Measurements from ENCODE around the gene PPP1CA. TPM values are rescaled to one million over a fixed set of nuclear protein-coding genes. Genes with fewer than 3 reads are reported as not detected.

Gene PPP1CA
- total RNA-seq, 1 donor from 2014 or later, result 137 TPM

DNA sequence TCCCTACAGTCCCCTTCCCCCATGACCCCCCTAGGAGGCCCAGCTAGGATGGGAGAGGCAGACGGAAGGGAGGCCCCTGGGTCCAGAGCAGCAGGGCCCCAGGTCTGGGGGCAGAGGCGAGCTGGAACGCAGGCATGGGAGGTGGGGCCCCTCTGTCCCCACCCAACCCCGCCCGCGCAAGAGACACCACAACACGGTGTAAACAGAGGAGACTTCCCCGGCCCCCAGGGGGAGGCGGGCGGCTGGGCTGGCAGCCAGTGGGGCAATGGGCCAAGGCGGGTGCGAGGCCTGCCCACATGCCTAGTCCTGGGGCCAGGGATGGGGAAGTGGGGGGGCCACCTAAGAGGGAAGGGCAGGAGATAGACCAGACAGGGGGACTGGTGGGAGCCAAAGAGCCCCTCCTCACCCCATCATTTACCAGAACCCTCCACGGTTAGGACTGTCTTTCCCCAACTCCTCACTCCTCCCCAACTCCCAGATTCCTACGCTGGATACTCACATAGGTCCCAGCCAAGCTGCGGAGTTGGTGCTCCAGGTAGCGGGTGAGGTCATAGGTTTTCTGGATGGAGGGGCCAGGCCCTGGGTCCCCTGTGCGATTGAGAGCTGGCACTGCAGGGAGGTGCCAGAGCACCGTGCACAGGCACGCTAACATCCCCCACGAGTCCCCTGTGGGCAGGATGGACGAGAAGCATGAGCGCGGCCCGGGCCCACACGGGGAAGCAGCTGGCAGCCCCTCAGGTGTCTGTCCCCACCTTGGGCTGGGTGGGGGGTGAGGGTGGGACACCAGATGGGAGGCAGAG lies 34.5 kb downstream of the PPP1CA start:
- Mint-ChIP-seq H3K9me3 (no peaks in the 10 kb centered on the region), H3K4me1 (ENCODE audit: unreplicated experiment) (peaks cover 36% of the 10 kb centered on the region), H3K4me3 (no peak overlapping the region), H3K27ac (no peak overlapping the region), H3K36me3 (peaks cover 10% of the 10 kb centered on the region), H3K27me3 (peaks cover 8% of the 10 kb centered on the region)
- TF ChIP-seq, protein P1, sequence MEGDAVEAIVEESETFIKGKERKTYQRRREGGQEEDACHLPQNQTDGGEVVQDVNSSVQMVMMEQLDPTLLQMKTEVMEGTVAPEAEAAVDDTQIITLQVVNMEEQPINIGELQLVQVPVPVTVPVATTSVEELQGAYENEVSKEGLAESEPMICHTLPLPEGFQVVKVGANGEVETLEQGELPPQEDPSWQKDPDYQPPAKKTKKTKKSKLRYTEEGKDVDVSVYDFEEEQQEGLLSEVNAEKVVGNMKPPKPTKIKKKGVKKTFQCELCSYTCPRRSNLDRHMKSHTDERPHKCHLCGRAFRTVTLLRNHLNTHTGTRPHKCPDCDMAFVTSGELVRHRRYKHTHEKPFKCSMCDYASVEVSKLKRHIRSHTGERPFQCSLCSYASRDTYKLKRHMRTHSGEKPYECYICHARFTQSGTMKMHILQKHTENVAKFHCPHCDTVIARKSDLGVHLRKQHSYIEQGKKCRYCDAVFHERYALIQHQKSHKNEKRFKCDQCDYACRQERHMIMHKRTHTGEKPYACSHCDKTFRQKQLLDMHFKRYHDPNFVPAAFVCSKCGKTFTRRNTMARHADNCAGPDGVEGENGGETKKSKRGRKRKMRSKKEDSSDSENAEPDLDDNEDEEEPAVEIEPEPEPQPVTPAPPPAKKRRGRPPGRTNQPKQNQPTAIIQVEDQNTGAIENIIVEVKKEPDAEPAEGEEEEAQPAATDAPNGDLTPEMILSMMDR (conservative IDR thresholded peaks at IDR 0.05), result no peak
- no peak for DNase-seq (ENCODE audit: extremely low spot score, unreplicated experiment)

DNA sequence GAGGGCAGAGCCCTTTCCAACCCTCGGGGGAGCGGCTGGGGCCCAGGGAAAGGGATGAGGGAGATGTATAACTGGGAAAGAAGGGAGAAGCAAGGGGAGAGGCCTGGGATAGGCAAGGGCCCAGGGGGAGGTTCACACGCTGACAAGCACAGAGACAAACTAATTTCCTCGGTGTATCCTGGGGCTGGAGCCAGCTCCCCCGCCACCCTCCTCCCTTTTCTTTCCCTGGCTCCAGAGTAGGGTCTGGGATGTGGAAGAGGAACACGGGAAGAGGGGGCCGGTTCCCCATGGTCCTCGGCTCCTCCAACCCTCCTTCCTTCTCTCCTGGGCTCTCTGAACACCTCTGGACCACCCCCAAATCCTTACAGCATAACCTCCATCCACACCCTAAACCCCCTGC lies 35.1 kb downstream of the PPP1CA start:
- no peak for DNase-seq (ENCODE audit: extremely low spot score, unreplicated experiment)
- TF ChIP-seq, protein P1 (conservative IDR thresholded peaks at IDR 0.05), result no peak
- Mint-ChIP-seq H3K4me1 (ENCODE audit: unreplicated experiment) (peaks cover 32% of the 10 kb centered on the region), H3K27ac (peak overlapping the region; percentile 45), H3K4me3 (no peak overlapping the region), H3K27me3 (peaks cover 4% of the 10 kb centered on the region), H3K9me3 (no peaks in the 10 kb centered on the region), H3K36me3 (peaks cover 10% of the 10 kb centered on the region)

DNA sequence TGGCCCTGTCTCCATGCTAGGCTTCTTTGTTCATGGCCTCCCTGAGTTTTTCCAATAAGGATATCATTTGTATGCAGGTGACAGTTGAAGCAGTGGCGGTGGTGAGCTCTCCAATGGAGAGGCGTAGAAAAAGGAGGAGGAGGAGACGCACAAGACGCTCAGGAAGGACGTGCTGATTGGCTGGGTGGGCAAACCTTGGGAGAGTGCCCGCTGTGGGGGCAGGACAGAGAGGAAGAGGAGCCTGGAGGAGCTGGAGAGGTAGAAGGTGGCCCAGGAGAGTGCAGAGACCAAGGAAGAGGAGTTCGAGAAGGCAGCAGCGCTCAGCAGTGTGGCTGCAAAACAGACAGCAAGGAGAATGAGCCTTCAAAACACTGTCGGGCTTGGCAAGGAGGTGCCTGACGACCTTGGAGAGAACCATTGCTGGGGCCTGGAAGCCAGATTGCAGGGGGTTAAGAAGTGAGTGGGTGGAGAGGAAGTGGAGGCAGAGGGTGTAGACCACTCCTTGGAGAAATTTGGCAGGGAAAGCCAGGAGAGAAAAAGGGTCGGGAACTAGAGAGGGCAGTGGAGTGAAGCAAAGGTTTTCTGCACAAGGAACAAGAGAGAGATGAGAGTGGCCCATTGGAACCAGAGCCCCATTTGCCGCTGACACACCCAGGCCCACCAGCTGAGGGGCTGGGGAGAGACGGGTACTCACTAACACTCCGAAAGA lies 35.8 kb downstream of the PPP1CA start:
- Mint-ChIP-seq H3K27ac (peak overlapping the region; percentile 45), H3K36me3 (peaks cover 10% of the 10 kb centered on the region), H3K27me3 (no peaks in the 10 kb centered on the region)

DNA sequence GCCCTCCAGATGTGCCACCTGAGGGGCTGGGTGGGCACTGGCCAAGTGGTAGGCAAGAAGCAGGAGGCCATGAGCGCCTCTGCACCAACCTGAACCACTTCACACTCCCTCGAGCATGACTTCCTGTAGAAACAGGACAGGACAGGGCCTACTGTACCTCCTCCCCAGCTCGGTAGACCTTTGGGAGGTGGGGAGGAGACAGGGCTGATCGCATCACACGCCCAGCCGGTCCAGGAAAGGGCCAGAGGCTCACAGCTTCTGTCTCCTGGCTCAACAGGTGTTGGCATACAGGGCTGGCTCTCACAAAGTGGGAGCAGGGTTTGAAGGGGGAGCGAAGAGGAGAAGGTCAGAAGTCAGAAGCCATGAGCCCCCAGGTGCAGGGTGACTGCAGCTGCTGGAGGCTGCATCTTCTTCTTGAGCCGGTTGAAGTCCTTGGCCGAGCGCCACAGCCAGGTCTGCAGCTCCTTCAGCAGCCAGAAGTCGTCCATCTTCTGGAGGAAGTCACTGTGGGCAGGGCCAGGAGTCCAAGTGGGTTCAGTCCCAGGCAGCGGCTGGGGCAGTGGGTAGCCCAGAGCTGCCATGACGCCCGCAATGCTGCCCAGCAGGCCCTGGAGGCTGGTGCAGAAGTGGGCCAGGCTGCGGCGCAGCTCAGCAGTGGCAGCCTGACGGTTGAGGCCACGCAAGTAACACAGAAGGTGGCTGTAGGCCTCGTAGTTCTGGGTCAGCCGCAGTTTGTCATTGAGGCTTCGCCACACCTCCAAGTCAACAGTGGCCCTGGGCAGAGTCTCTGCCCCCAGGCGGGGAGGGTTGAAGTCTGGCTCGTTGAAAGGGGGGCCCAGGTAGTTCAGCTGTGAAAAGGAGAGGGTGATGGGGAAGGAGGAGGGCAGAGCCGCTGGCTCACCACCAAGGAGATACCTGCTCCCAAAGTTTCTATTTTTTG lies 36.6 kb downstream of the PPP1CA start:
- no peaks in the 10 kb centered on the region for H3K27me3 Mint-ChIP-seq
- peak overlapping the region; percentile 45 for H3K27ac Mint-ChIP-seq
- TF ChIP-seq, protein P1 (conservative IDR thresholded peaks at IDR 0.05), result no peak
- peaks cover 10% of the 10 kb centered on the region for H3K36me3 Mint-ChIP-seq
- H3K4me1 Mint-ChIP-seq (ENCODE audit: unreplicated experiment), result peaks cover 19% of the 10 kb centered on the region
- no peaks in the 10 kb centered on the region for H3K9me3 Mint-ChIP-seq
- peak overlapping the region; percentile 60 for H3K4me3 Mint-ChIP-seq
- no peak for DNase-seq (ENCODE audit: extremely low spot score, unreplicated experiment)

More for the DNA sequence above, 35.8 kb downstream of the PPP1CA start:
- peak overlapping the region; percentile 60 for H3K4me3 Mint-ChIP-seq
- TF ChIP-seq, protein P1 (conservative IDR thresholded peaks at IDR 0.05), result no peak
- no peak for DNase-seq (ENCODE audit: extremely low spot score, unreplicated experiment)
- H3K9me3 Mint-ChIP-seq, result no peaks in the 10 kb centered on the region
- H3K4me1 Mint-ChIP-seq (ENCODE audit: unreplicated experiment), result peaks cover 26% of the 10 kb centered on the region

DNA sequence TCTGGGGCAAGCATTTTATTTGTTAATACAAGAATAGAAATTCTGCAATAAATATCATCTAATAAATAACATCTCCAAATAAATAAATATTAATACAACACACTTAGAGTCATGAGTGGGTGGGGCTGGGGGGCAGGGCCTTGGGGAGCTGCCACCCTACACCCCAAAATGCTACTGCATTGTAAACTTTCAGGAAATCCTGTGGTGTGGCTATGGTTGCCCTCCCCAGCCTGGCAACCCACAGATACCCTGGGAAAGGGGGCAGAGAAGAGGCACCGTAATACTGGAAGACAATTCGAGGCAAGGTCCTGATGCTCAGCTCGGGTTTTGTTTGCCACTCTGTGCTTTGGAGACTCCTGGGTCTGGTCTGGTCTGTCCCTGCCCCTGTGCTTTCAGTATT lies 37.5 kb downstream of the PPP1CA start:
- Mint-ChIP-seq H3K4me3 (no peak overlapping the region), H3K27me3 (no peaks in the 10 kb centered on the region), H3K36me3 (peaks cover 10% of the 10 kb centered on the region), H3K27ac (no peak overlapping the region), H3K4me1 (ENCODE audit: unreplicated experiment) (peaks cover 11% of the 10 kb centered on the region), H3K9me3 (no peaks in the 10 kb centered on the region)
- DNase-seq (ENCODE audit: extremely low spot score, unreplicated experiment), result no peak
- TF ChIP-seq, protein P1 (conservative IDR thresholded peaks at IDR 0.05), result no peak
